T47D (cell line): Measurements from ENCODE around the gene FARS2.
A peak's percentile ranks its signal among the peaks of the same experiment; 100 is the strongest.
"Not testable (repeated sequence)": the region's sequence is repeated elsewhere in the genome, so short reads cannot be mapped to it uniquely, and the experiment has no call there.

ENCODE experiments used
- DNase-seq, 2 experiments: peaks; one replicate each; pipeline versions ENCODE4 v3.0.0 to v3.0.0-alpha.2; 2011 to 2012; ENCODE audit warnings: low read depth in 1 of 2, low spot score in 1 of 2
- JUND ChIP-seq: IDR thresholded peaks from 2 replicates; pipeline ENCODE4 v1.6.1; 2012; ENCODE audit warnings: low read depth
- in situ Hi-C: cut with HindIII; loops from 2 replicates; pipeline ENCODE4 v1.10.0; 2016; ENCODE audit warnings: low sequenced_read_pairs, low pct_unique_long_range_greater_than_20kb

FARS2 gene

DNA sequence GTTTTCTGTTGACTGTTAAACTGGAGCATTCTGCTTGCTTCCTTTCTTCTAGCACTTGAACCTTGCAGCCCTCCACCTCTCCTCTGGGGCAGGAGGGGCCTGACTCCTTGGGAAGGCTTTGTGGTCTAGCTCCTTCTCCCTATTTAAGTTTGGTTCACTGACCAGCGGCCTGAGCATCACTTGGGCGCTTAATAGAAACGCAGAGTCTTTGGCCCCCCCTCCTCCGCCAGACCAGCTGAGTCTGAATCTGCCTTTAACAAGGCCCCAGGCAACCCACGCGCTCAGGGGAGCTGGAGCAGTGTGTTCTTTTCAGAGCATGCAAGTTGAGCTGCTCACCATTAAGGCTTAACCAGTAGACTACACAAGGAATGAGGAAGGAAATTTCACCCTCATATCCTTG is 519.7 kb downstream of the FARS2 start:
- no peak for TF ChIP-seq JUND
- DNase-seq, result no peak
- in situ Hi-C loops, result no loop called here

GRCh38 chr6:5781966-5782556 is 520.7 kb downstream of the FARS2 start:
- in situ Hi-C loops, result no loop called here
- TF ChIP-seq JUND, result no peak
- no peak for DNase-seq

DNA sequence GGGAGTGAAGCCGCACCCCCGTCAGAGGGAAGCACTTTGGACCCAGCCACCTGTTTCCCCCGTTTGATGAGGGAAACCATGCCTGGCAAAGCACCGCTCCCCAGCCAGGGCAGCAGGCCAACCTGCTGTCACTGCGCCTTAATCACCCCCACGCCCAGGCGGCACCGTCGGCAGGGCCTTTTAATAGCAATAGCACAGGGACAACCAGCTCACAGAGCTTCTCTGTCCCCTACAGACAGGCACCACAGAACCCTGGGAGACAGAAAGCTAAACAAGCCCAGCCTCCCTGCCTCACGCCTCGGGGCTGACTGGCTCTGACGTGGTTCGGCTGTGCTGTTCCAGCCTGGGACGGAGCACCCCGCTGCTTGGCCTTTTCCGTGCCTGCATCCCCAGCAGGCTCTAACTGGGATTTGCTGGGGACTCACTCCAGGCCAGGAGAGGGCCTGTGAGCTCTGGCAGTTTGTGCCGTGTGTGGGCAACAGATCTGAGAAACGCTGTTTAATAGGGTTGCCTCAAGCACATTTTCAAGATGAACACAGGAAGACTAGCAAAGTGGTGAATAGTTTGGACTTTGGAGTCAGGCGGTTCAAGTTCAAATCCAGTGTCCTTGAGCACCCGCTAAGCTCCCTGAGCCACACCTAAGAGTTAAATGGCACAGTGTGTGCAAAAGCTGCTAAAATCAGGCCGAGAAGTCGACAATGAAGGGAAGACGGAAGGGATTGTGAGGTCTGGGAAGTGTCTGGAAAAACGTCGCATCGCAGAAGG is 521.7 kb downstream of the FARS2 start:
- in situ Hi-C loops, result no loop called here
- no peak for TF ChIP-seq JUND

DNA sequence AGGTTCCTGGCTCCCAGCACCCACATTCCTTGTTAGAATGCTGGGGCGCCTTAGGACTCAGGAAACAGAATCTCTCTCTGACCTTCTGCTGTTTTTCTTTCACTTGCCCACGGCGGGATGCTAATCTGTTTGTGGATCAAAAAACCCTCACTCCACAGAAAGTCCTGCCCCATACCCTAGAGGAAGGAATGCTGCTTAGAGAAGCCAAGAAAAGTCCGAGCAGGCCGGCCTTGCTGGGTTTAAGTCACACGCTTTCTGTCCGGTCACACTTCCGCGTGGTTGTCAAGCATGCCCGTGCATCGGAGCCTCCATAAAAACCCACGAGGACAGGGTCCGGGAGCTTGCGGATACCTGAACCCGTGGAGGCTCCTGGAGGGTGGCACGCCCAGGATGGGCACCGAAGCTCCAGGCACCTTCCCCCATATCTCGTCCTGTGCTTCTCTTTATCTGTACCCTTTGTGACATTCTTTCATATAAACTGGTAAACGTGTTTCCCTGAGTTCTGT is 522.3 kb downstream of the FARS2 start:
- TF ChIP-seq JUND, result no peak
- peak in 1 of 2 experiments; percentile 47 for DNase-seq
- in situ Hi-C loops, result no loop called here

More for the DNA sequence above, 521.7 kb downstream of the FARS2 start:
- no peak for DNase-seq

DNA sequence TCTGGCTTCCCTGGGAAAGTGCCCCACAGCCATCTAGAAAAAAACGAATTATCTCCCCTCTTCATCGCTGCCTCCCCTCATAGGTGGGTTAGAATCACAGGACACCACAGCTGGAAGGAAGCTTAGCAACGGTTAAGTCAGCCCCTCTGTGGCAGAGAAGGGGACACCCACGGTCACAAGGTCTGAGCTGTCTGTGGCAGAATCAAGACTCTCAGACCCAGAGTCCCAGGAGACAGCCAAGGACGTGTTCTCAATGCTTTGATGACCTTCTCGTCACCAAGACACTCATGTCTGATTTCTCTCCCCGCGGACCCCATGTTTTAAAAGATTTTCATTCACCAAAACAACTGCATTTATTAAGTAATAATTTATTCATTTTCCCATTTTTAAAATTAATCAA is 523.9 kb downstream of the FARS2 start:
- in situ Hi-C loops, result no loop called here
- no peak for TF ChIP-seq JUND

DNA sequence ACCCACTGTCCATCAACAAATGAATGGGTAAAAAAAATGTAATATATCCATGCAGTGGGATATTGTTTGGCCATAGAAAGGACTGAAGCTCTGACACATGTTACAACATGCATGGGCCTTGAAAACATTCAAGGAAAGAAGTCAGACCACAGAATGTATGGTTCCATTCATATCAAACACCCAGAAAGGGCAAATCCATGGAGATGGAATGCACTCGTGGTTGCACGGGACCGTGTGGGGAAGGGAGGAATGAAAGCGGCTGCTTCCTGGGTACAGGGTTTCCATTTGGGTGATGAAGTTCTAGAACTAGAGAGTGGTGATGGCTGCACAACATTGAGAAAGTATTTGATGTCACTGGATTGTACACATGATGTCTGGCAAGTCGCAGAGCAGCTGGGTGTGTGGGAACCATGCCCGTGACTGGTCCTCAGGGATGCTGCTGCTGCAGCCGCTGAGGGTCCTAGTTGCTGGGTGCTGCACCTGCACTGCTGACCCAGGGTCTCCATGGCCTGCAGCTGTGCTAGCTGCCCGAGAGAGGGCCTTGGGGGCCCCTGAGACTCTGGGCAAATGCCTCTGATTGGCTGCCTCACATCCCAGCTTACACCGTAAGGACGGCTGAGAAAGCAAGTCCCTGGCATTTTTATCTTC is 525.1 kb downstream of the FARS2 start:
- no peak for TF ChIP-seq JUND
- no peak for DNase-seq
- in situ Hi-C loops, result no loop called here

More for the DNA sequence above, 523.9 kb downstream of the FARS2 start:
- DNase-seq, result no peak

DNA sequence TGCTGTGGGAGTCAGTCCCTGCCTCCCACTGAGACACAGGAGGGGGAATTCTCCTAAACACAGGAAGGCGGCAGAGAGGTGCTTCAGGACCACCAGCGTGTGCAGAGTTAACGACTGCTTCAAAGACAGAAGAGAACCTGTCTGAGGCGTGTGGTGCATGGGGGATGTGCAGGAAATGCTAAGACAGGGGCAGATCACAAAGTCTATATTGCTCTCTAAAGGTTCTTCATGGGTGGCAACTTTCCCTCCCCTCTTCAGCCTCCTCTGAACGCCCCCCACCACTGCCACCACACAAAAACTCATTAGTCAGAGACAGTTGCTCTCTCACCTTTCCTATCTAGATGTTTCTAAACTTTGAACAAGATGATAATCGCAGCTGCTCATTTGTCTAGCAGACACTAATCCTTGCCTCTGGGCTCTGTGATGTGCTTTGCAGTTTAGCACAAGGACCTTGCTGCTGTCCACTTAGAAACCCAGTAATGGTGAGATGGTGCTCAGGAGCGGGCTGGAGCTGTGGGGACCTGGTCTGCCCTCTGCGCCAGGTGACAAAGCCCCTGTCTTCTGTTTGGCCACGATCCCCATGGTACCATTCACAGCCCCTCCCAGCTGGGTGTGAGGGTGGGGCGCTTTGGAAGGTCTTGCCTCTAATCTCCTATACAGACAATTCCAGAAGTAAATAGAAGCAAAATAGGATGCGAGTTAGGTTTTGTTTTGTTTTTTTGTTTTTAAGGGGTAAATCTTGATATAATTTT is 525.8 kb downstream of the FARS2 start:
- no peak for TF ChIP-seq JUND
- DNase-seq, result no peak
- in situ Hi-C loops, result no loop called here

GRCh38 chr6:5789426-5789825 is 528.1 kb downstream of the FARS2 start:
- in situ Hi-C loops, DNase-seq: not testable (repeated sequence)

DNA sequence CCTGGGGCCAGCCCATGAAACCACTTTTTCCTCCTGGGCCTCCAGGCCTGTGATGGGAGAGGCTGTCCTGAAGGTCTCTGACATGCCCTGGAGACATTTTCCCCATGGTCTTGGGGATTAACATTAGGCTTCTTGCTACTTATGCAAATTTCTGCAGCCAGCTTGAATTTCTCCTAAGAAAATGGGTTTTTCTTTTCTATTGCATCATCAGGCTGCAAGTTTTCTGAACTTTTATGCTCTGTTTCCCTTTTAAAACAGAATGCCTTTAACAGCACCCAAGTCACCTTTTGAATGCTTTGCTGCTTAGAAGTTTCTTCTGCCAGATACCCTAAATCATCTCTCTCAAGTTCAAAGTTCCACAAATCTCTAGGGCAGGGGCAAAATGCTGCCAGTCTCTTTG is 535.2 kb downstream of the FARS2 start:
- in situ Hi-C loops, DNase-seq: not testable (repeated sequence)

DNA sequence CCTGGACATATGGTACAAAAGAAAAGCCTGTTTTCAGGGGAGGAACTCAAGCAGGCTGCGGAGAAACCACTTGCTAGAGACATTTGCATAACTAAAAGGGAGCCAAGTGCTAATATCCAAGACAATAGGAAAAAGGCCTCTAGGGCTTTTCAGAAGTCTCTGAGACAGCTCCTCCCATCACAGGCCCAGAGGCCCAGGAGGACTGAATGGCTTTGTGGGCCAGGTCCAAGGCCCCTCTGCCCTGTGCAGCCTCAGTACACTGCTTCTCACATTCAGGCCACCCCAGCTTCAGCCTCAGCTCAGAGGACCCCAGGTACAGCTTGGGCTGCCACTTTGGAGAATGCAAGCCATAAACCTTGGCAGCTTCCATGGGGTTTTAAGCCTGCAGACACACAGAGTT is 545.1 kb downstream of the FARS2 start:
- DNase-seq, in situ Hi-C loops: not testable (repeated sequence)

- TF ChIP-seq JUND, result no peak
- in situ Hi-C loops, result no loop called here
- no peak for DNase-seq
Measured at GRCh38 chr6:5809450-5809849, 548.1 kb downstream of the FARS2 start.

- in situ Hi-C loops, result no loop called here
- no peak for DNase-seq
- TF ChIP-seq JUND, result no peak
Measured at GRCh38 chr6:5811997-5812396, 550.7 kb downstream of the FARS2 start.
